GM21619 (cell line): Measurements from ENCODE around the gene TRANK1.
"Not testable (repeated sequence)": the region's sequence is repeated elsewhere in the genome, so short reads cannot be mapped to it uniquely, and the experiment has no call there.

Experiments used
- ATAC-seq: cut with Tn5 transposase; IDR thresholded peaks from one replicate; pipeline ENCODE4 v1.9.1; 2021; ENCODE audit not compliant: unreplicated experiment

Gene TRANK1

GRCh38 chr3:36957862-36958686 is 13.2 kb upstream of the TRANK1 start:
- ATAC-seq = no peak

GRCh38 chr3:36957063-36957462 is 12.2 kb upstream of the TRANK1 start:
- ATAC-seq = no peak

GRCh38 chr3:36956155-36956554 is 11.3 kb upstream of the TRANK1 start:
- no peak for ATAC-seq

GRCh38 chr3:36954452-36955134 is 9.7 kb upstream of the TRANK1 start:
- ATAC-seq = no peak

GRCh38 chr3:36947814-36948213 is 3.0 kb upstream of the TRANK1 start:
- ATAC-seq = not testable (repeated sequence)

- no peak for ATAC-seq
These were observed 603 bp upstream of the TRANK1 start for GRCh38 chr3:36945333-36945980.

- peak; percentile 53 for ATAC-seq
These were observed 728 bp downstream of the TRANK1 start for GRCh38 chr3:36944012-36944640.

- no peak for ATAC-seq
These were observed 1.3 kb downstream of the TRANK1 start for GRCh38 chr3:36943601-36944000.

- ATAC-seq = no peak
These were observed 2.1 kb downstream of the TRANK1 start for GRCh38 chr3:36942638-36943248.

- no peak for ATAC-seq
These were observed 3.2 kb downstream of the TRANK1 start for GRCh38 chr3:36941658-36942057.

- no peak for ATAC-seq
These were observed 3.7 kb downstream of the TRANK1 start for GRCh38 chr3:36941162-36941561.

- ATAC-seq = no peak
These were observed 7.4 kb downstream of the TRANK1 start for GRCh38 chr3:36937492-36937891.

- ATAC-seq = no peak
These were observed 11.1 kb downstream of the TRANK1 start for GRCh38 chr3:36933540-36934296.

- ATAC-seq = not testable (repeated sequence)
These were observed 13.4 kb downstream of the TRANK1 start for GRCh38 chr3:36931424-36931823.

- ATAC-seq = no peak
These were observed 16.6 kb downstream of the TRANK1 start for GRCh38 chr3:36928220-36928619.

- ATAC-seq = no peak
These were observed 18.5 kb downstream of the TRANK1 start for GRCh38 chr3:36926292-36926897.

GRCh38 chr3:36924744-36925521 is 19.9 kb downstream of the TRANK1 start:
- ATAC-seq = no peak

GRCh38 chr3:36923981-36924743 is 20.7 kb downstream of the TRANK1 start:
- ATAC-seq = no peak
